Progenitor cell of endocrine pancreas (in vitro differentiated cells): ENCODE results near the gene ACSS2. TPM values are rescaled to one million over a fixed set of nuclear protein-coding genes. Genes with fewer than 3 reads are reported as not detected.

ENCODE experiments used
- total RNA-seq: library from RNA; stranded (reverse); gene quantifications from 2 replicates; pipeline ENCODE4 v1.2.1, GENCODE V29; 2021

Gene ACSS2
- total RNA-seq, 1 donor from 2014 or later: 31.3 TPM

Other genes with a start within 250 kb of the ACSS2 start
- gene PIGU, start 199.5 kb upstream of the ACSS2 start, total RNA-seq: 44.3 and 45.8 TPM in 2 replicates
- gene TP53INP2, start 172.3 kb upstream of the ACSS2 start, total RNA-seq: 31.5 and 33.0 TPM in 2 replicates
- gene NCOA6, start 51.0 kb upstream of the ACSS2 start, total RNA-seq: 75.4 and 80.7 TPM in 2 replicates
- gene GGT7, start 3.8 kb upstream of the ACSS2 start, total RNA-seq: 58.4 and 59.1 TPM in 2 replicates
- gene GSS, start 79.2 kb downstream of the ACSS2 start, total RNA-seq: 71.5 and 72.5 TPM in 2 replicates
- 0.98 and 1.2 TPM in 2 replicates for gene MYH7B, start 79.3 kb downstream of the ACSS2 start, total RNA-seq
- 122 and 123 TPM in 2 replicates for gene TRPC4AP, start 216.2 kb downstream of the ACSS2 start, total RNA-seq